HG02571 (cell line): Measurements from ENCODE around the gene MCCD1.
A peak's percentile ranks its signal among the peaks of the same experiment; 100 is the strongest.
"Not testable (repeated sequence)": the region's sequence is repeated elsewhere in the genome, so short reads cannot be mapped to it uniquely, and the experiment has no call there.

Experiments used
- ATAC-seq: cut with Tn5 transposase; IDR thresholded peaks from one replicate; pipeline ENCODE4 v1.9.1; 2021; ENCODE audit warnings: mild to moderate bottlenecking, moderate library complexity; ENCODE audit not compliant: unreplicated experiment

MCCD1 gene, protein sequence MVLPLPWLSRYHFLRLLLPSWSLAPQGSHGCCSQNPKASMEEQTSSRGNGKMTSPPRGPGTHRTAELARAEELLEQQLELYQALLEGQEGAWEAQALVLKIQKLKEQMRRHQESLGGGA

DNA sequence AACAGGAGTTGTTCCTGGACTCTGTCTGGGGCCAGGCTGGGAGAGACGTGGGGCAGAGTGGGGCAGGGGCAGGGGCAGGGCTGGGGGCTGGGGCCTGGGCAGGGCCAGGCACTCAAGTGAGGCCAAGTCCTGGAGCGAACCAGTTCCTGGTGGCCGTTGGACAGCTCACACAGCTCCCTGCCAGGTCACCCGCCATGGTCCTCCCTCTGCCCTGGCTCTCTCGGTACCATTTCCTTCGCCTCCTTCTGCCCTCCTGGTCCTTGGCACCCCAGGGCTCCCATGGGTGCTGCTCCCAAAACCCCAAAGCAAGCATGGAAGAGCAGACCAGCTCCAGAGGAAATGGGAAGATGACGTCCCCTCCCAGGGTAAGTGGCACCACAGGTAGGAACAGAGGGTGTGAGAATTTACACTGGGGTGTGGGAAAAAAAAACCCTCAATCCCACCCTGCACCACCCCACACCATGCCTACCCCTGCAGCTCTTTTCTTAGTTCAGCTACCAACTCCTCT, at the start of gene MCCD1:
MCCD1 (plus strand) TSS at position 142 of the 508 bp plus-strand sequence; CDS start at position 195, 53 bp downstream.
- ATAC-seq: no peak

DNA sequence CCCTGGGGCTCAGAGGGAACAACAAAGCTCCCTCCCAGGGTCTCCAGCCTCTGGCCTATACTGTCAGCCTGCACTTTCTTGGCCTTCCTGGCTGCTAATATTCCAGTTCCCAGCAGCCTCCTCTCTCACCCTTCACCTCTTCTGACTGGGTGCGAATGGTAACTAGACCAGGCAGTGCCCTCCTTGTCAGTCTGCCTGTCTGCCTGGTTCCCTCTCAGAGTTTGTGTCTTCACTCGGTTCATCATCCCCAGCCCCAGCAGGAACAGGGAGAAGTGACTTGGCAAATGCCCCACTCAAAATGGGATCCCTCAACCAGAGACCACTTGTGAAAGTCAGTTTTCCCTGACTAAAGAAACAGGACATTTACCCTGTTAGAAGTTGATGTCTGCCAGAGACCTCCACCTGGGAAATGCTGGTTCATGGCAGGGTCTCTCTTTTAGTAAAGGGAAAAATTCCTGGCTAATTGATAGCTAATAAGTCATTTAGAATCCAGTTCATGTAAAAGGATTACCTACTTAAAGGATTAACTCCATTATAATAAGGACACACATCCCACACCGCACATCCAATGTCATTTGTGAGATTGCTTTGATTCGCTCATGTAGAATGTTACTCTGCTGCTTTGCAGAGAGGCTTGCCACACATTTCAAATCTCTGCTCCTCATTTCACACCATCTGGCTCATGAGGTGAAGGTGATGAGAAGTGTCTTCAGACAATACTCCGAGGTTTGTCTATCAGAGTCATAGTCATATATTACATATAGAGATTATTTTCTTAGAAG, 49.4 kb upstream of the MCCD1 start:
- ATAC-seq: no peak

DNA sequence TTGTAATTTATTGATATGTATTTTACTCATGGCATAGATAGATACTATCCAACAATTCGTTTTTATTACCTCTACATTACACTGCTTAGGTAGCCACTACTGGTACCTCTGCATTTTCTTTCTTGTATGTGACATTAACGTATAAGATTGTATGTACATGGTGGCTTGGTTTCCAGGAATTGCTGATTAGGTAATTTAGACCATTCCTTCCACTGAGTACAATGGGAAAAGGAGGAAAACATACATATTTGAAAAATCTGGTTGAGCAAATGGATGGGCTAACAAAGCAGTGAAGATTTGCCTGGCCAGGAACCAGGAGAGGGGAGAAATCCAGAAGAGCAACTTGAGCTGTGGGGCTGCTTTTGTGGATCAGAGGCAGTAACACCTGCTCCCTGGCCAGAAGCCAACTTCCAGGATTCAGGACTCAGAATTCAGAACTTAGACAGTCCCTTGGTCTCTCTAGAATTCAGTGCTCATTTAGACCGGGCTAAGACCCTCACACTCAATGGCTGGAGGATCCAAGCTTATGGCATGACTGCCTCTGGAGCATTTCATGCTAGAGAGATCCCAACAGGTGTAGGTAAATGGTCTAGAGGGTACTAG, 48.7 kb upstream of the MCCD1 start:
- no peak for ATAC-seq

DNA sequence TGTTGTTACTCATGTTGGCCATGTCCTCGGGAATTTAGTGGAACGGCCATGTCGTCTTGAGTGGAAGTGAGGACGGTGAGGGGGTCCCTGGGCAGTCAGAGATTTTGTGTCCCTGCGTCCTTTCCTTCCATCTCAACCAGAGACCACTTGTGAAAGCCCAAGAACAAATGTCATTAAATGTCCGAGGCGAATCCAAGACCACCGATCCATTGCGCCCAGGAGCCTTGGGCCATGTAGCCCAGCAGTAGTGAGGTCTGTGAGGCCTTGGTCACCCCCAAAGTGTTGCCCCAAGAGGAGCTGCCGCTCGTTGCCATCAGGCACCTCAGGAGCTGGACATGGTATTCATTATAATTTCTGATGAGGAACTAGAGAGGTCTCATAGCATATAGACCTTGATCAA, 48.2 kb upstream of the MCCD1 start:
- ATAC-seq: no peak

DNA sequence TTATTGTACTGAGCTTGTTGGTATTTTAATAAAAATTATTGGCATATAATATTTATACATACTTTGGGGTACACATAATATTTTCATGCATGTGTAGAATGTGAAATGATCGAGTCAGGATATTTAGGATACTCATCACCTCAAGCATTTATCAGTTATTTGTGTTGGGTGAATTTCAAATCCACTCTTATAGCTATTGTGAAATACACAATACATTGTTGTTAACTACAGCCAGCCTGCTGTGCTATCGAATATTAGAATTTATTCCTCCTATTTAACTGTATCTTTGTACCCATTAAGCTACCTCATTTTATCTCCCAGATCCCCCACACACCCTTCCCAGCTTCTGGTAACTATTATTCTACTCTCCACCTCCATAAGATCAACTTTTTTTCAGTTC, 45.4 kb upstream of the MCCD1 start:
- ATAC-seq: no peak

DNA sequence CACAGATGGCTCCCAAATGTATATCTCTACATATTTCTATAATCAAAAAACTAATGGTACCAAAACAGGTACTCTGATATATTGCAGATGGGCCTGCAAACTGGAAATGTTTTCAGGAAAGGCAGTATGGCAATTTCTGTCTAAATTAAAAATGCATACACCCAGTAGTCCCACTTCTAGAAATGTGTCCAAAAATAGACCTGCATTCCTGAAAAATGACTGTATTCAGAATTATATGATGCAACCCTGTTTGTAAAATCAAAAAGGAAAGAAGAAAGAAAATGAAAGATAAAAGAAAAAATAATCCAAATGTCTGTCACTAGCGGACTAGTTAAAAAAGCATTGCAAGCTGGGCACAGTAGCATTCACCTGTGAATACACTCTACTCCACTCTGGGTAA, 43.7 kb upstream of the MCCD1 start:
- ATAC-seq: no peak

DNA sequence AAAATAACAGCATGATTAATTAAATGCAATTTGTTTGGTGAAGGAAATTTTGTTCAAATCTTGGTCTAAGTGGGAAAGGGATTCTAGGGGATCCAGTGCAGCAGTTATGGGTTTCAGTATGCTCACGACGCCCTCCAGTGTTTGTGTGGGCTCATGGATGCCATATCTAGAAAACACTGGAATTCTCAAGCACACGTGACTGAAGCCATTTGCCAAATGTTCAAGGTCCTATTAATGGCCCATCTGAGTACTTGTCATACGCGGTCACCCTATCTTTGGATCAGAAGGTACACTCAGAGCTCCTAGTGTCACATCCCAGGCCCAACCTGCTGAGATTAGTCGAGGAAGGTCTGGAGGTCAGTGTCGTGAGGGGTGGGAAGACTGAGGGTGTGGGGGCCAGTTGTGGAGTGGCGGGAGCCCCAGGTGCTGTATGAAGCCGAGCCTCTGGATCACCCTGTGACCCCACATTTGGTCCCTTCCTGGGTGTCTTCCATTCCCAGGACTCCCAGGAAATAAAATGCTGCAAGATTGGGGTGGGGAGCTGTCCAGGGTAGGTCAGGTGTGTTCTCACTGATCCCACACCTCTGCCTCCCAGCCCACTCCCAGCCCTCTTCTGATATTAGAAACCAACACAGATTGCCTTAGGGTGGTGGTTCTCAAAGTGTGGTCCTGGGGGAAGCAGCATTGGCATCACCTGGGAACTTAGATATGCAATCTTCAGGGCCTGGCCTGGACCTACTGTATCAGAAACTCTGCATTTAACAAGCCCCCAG, 42.5 kb upstream of the MCCD1 start:
- not testable (repeated sequence) for ATAC-seq

DNA sequence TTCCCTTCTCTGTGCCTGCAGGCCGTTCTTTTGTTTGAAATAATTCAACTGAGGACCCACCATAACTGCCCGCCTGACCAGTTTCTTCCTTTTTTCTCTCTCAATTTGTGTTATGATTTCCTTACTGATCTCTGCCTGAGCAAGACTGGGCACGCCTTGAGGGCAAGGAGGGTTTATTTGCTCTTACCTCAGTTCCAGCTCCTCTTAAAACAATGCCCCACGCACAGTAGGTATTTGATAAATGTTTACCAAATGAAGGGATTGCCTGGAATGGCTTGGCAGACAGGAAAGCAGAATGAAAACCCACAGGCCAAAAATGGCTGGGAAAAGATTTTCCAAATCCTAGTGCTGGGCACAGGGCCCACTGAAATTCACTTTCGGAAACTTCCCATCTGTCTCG, 41.1 kb upstream of the MCCD1 start:
- ATAC-seq: not testable (repeated sequence)

DNA sequence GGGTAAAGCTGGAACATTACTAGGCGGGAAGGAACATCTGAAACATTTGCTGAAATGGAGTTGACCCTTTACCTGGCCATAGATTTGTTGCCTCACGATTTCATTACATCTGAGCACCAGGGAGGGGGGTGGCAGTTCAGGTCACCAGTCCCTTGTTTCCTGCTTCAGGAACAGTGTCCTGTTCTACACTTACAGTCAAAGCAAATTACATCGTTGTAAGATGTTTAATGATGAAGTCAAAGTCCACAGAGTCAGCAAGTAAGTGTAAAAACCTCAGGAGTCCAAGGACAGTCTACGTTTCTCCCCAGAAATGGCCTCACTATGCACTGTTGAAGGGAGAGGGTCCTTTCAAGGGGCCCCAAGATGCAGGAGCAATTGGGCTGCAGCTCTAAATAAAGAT, 39.7 kb upstream of the MCCD1 start:
- no peak for ATAC-seq

DNA sequence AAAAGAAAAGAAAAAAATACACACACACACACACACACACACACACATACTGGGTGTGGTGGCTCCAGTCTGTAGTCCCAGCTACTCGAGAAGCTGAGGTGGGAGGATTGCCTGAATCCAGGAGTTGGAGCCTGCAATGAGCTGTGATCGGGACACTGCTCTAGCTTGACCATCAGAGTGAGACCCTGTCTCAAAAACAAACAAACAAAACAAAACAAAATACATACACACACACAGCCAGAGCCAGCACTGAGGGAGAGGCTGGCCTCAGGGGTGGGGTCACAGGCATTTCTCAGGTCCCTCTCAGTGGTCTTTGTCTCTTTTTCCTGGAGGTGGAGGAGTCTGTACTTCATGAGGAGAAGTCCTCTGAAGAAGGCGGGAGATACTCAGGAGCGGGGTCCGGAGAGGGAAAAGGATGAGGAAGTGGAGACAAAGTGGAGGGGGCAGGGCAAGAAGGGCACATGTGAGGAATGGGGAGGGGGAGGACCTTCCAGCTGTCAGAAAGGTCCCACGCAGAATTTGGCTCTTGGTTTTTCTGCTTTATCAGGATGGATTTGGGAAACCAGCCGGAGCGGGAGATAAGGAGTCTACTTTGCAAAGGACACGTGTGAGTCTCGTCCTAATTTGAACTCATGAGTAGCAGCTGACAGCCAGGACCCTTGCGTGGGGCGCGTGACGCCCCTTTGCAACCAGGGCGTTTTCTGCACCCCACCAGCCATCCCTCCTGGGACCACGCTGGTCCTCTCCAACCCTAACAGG, 38.5 kb upstream of the MCCD1 start:
- no peak for ATAC-seq

DNA sequence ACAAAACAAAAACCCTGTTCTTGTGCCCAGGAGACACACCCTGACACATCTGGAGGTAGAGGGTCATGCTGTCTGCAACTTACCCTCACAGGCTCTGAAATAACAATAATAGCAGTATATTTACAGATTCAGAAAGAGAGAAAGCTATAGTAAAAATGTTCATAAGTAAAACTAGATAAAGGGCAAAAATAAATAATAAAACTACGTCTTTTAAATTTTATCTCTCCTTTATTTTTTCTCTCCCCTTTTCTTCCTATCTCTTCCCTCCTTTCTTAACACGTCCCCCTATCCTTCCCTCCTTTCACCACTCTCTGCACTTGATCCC, 35.2 kb upstream of the MCCD1 start:
- ATAC-seq: not testable (repeated sequence)

DNA sequence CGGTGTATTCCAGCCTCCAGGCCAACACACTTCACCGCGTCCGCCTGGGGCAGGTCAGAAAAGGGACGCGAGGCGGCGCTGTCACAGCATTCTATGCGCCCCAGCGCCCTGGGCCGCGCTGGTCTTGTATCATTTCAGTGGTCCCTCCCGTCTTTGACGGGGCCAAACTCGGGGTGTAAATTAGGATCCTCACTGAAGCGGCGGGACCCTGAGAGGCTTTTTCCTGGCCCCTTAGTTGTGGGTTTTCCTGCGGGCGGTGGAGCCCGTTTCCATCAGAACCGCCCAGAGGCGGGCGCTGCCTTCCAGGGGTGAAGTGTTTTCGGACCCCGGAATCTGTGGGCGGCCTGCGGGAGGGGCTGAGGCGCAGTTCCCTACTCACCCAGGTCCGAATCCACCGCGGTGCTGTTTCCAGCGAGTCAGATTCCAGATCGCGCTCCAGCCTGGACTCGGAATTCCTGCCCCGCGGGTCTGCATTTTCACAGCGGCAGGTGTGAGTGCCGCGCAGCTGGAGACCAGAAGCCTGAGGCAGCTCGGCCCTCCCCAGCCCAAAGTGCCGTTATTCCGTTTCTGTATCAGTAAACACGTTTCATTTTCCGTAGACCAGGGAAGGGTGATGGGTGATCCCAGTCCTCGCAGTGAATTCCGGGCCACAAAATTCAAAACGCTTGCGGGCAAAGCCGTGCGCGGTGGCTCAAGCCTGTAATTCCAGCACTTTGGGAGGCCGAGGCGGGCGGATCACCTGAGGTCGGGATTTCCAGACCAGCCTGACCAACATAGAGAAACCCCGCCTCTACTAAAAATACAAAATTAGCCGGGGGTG, 34.7 kb upstream of the MCCD1 start:
- peak; percentile 39 for ATAC-seq

DNA sequence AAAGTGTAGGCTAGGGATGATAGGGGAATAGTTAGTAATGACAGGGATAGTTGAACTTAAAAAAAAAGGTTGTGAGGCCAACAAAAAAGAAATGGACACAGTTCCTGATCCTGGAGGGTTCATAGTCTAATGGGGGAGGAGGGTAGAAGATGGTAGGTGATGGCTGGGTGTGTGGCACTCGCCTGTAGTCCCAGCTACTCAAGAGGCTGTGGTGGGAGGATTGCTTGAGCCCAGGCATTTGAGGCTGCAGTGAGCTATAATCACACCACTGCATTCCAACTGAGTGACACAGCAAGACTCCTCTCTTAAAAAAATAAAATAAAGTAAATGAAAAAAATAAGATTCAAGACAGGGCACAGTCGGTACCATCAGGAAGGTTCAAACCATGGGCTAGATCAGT, 33.2 kb upstream of the MCCD1 start:
- ATAC-seq: no peak

DNA sequence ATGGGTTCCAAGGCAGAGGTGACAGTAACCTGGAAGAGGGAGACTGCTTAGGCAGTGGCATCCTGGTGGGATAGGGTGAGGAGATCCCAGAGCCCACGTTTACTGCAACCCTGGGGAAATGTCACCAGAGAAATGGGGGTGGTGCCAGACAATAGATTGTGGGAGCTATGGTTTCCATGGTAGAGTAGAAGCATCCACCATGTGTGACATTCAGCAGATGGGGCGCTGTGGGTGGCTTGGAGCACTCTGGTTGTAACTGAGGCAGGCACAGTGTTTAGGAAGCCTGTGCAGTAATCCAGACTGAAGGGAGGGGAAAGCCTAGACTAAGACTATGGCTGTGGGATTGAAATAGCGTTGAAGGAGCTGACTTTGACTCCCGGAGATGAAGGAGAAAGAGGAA, 31.9 kb upstream of the MCCD1 start:
- not testable (repeated sequence) for ATAC-seq

DNA sequence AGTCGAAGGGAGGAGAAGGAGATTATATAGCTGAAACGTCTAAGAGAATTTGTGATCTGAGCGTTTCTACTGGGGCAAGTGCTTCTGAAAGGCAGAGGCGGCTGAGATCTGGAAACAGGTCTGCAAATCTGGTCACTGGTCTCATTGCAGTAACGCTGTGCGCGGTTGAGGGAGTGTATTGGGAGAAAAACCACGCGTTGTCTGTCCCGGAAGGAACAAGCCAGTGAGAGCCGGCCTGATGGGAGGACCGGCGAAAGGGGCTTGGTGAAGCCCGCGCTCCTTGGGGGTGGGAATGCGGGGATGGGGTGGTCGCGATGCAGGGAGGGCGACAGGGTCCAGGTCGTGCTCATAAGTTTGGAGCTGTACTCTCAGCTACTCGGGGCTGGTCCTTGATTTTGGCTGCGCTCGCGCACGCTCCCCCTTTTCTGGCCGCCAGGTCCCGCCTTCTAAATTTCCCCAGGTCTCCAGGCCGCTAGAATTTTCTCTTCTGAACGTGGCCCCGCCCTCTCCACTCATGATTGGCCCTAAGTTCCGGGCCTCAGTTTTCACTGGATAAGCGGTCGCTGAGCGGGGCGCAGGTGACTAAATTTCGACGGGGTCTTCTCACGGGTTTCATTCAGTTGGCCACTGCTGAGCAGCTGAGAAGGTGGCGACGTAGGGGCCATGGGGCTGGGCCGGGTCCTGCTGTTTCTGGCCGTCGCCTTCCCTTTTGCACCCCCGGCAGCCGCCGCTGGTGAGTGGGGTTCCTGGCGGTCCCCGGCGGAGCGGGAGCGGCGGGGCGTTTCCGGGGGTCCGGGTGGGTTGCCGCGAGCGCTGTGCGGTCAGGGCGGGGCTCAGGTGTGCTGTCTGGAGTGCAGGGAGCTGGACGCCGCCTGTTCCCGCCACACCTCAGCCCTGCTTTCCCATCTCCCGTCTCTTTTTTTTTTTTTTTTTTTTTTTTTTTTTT, 31.0 kb upstream of the MCCD1 start, which contains the start of gene MICB:
MICB (plus strand) TSS at position 615 of the 946 bp plus-strand sequence; CDS start at position 664, 49 bp downstream.
- ATAC-seq: peak; percentile 57

DNA sequence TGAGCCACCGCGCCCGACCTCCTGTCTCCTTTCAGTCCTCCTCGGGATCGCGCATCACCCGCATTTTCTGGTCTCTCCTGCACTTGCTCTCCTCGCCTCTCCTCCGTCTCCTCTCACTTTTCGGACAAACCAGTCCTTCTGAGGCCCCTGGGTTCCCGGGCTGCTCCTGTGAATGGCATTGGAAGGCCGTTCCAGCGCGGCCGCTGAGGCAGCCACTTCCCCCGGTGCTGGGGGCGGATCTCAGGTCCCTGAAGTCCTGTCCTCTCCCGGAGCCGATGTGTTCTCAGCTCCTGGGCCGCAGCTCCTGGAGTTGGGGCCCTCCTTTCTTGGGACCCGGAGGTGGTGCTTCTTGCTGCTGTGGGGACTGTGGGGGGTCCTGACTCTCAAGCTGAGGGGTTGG, 30.0 kb upstream of the MCCD1 start:
- no peak for ATAC-seq

DNA sequence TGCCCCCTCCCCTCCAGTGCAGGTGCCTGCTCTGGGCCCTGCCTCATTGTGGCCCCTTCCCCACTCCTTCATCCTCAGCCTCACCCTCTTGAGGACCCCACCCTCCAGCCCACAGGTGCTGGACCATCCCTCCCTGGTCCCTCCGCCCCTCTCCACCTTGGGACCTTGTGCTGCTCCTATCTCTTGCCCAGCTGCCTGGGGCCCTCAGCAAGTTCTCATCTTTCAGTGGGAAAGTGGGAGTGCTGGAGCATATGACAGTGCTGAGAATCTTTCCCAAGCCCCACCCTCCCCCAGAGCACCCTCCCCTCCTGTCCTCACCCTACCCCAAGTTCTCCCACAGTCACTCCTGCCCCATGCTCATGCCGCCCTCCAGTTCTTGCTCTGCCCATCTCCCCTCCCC, 29.1 kb upstream of the MCCD1 start:
- ATAC-seq: not testable (repeated sequence)

DNA sequence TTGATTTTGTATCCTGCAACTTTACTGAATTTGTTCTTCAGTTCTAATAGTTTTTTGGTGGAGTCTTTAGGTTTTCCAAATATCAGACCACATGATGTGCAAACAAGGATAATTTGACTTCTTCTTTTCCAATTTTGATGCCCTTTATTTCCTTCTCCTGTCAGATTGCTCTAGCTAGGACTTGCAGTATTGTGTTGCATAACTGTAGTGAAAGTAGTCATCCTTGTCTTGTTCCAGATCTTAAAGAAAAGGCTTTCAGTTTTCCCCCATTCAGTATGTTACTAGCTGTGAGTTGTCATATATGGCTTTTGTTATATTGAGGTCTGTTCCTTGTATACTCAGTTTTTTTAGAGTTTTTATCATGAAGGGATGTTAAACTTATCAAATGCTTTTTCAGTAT, 26.2 kb upstream of the MCCD1 start:
- ATAC-seq: no peak

DNA sequence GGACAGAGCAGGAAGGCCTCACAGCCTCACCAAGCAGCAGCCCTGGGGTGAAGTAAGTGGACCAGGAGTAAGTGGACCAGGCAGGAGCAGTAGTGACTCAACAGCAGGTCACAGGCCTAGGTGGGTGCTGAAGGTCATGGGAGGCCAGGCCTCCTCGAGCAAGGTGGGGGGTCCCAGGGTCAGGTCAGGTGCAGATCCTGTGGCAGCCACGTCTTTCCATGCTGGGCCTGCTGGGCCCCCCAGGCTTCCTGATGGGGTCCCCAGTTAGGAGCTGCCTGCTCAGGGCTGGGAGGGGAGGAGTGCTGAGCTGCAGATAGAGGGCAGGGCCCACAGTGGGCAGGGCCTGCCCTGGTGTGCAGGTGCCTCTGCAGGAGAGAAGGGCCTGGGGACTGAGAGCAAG, 19.7 kb upstream of the MCCD1 start:
- ATAC-seq: not testable (repeated sequence)
